Measurements from ENCODE around the gene MAPK8.

- TF ChIP-seq ZNF433 (tag by site-specific recombination; IDR thresholded peaks at IDR 0.05; ENCODE audit: low read depth): no peak
- TF ChIP-seq SALL2 (tag by site-specific recombination; IDR thresholded peaks at IDR 0.05; ENCODE audit: borderline replicate concordance): no peak
These were observed 149.9 kb downstream of the MAPK8 start for GRCh38 chr10:48456361-48456804.

All from HEK293 (cell line).